Spleen (tissue), 11 donors: ENCODE data around the gene SMARCA1. TPM values are rescaled to one million over a fixed set of nuclear protein-coding genes. Genes with fewer than 3 reads are reported as not detected.
"Not testable (repeated sequence)": the region's sequence is repeated elsewhere in the genome, so short reads cannot be mapped to it uniquely, and the experiment has no call there.

Experiments used
- DNase-seq: peaks from one replicate; pipeline ENCODE4 v3.0.0-alpha.2; 2020
- H3K27ac ChIP-seq, 8 donors: fragments of 200-600 bp; sonication (generic) in 7 of 8; 1 replicate in 4 of 8; 2 replicates in 4 of 8; pipeline versions ENCODE4 v1.5.0 to v1.8.0; 2016 to 2021; ENCODE audit warnings: inconsistent platforms in 4 of 8, mild to moderate bottlenecking in 4 of 8, moderate library complexity in 1 of 8
- H3K27me3 ChIP-seq, 7 donors: fragments of 200-600 bp; sonication (generic) in 6 of 7; replicated peaks in 1 of 7; 1 replicate in 4 of 7; 2 replicates in 3 of 7; pipeline versions ENCODE4 v1.5.0 to v1.8.0; 2016 to 2021; ENCODE audit warnings: inconsistent platforms in 3 of 7, mild to moderate bottlenecking in 1 of 7
- H3K36me3 ChIP-seq, 6 donors: fragments of 200-600 bp; sonication (generic) in 5 of 6; 1 replicate in 4 of 6; 2 replicates in 2 of 6; pipeline versions ENCODE4 v1.5.0 to v1.8.0; 2016 to 2021; ENCODE audit warnings: inconsistent platforms in 2 of 6
- H3K4me1 ChIP-seq, 6 donors: fragments of 200-600 bp; sonication (generic) in 5 of 6; 1 replicate in 3 of 6; 2 replicates in 3 of 6; pipeline versions ENCODE4 v1.5.0 to v1.8.0; 2016 to 2021; ENCODE audit warnings: inconsistent platforms in 3 of 6
- H3K4me3 ChIP-seq, 8 donors: fragments of 200-600 bp; sonication (generic) in 7 of 8; 1 replicate in 4 of 8; 2 replicates in 4 of 8; pipeline versions ENCODE4 v1.5.0 to v1.8.0; 2016 to 2021; ENCODE audit warnings: inconsistent platforms in 4 of 8, mild to moderate bottlenecking in 4 of 8, moderate library complexity in 2 of 8
- H3K9me3 ChIP-seq, 8 donors: fragments of 200-600 bp; sonication (generic) in 7 of 8; 1 replicate in 4 of 8; 2 replicates in 4 of 8; pipeline versions ENCODE4 v1.5.0 to v1.8.0; 2016 to 2021; ENCODE audit warnings: inconsistent platforms in 4 of 8
- CTCF ChIP-seq, 11 experiments: fragments of 200-600 bp in 7 of 11; fragments of 450-650 bp in 4 of 11; sonication (generic) in 4 of 11; IDR thresholded peaks in 8 of 11; conservative IDR thresholded peaks in 3 of 11; 1 replicate in 7 of 11; 2 replicates in 4 of 11; pipeline versions ENCODE4 v1.4.0 to v1.8.0; 2016 to 2021; ENCODE audit warnings: antibody characterized with exemption in 11 of 11, inconsistent platforms in 4 of 11, mild to moderate bottlenecking in 1 of 11
- POLR2A ChIP-seq, 3 donors: fragments of 450-650 bp; IDR thresholded peaks; one replicate each; pipeline ENCODE4 v1.5.1; 2017; ENCODE audit warnings: antibody characterized with exemption in 3 of 3, mild to moderate bottlenecking in 1 of 3
- POLR2AphosphoS5 ChIP-seq, 3 donors: sonication (generic); formaldehyde crosslinking; IDR thresholded peaks; one replicate each; pipeline ENCODE4 v1.5.1; 2017; ENCODE audit warnings: antibody characterized with exemption in 3 of 3
- WGBS, 5 donors: extraction: QIAGEN DNeasy Blood & Tissue Kit in 3 of 5; methylation state at CpG; one replicate each; pipeline versions ENCODE4 v1.1.5 to v1.1.7; 2013 to 2018; 5-methylcytosine and 5-hydroxymethylcytosine counted together
- intact Hi-C: fragments of 100-400 bp; cut with DNase I; formaldehyde crosslinking; loops from one replicate; pipeline ENCODE4 v1.15.0; 2023; ENCODE audit warnings: low total_unique reads
- polyA plus RNA-seq, 3 donors: library from polyadenylated mRNA; stranded (reverse); fragments of 200-250 nt; gene quantifications; one replicate each; pipeline ENCODE4 v1.2.1, GENCODE V29; 2013
- total RNA-seq, 7 donors: library from RNA; depleted of rRNA in 3 of 7; stranded (reverse); fragments of >200 nt in 3 of 7; fragmentation: NEBNext Ultra II Directional in 4 of 7; extraction: Animal tissue kit (Norgen Biotek cat#: 25700) in 4 of 7; gene quantifications; one replicate each; pipeline versions ENCODE4 v1.1.0 to v1.2.1, GENCODE V29; 2016 to 2021
- donor health status: healthy with polysubstance abuse.
- donor health status: DM: no; HTN: no; CAD: no; lungs with moderate emphysema.
- donor health status: DM: no; HTN: no; CAD: no.
- donor health status: Bipolar disorder and iron deficiency.
- donor health status: healthy.
- donor health status: DM: no; HTN: no; CAD: no.
- donor health status: DM: yes; HTN: yes; CAD: no.

SMARCA1 gene
- total and polyA plus RNA-seq, 10 donors = 2.5 to 25.3 (median 15.8) TPM

- no peak for TF ChIP-seq POLR2AphosphoS5 (IDR thresholded peaks at IDR 0.05)
- TF ChIP-seq POLR2A (IDR thresholded peaks at IDR 0.05) = no peak
- TF ChIP-seq CTCF (IDR thresholded peaks at IDR 0.05 in 8 of 11, conservative IDR thresholded peaks at IDR 0.05 in 3 of 11) = no peak
- 95 to 100% (median 98%) methylated on average over 1 of the region's 1 CpG for WGBS, 5 donors
- no peaks in the 10 kb centered on the region for H3K9me3 ChIP-seq
- no peak for DNase-seq
- peaks cover 0 to 63% (median 9%) of the 10 kb centered on the region in 6 donors for H3K36me3 ChIP-seq
- no peak overlapping the region for H3K27ac ChIP-seq
- H3K4me1 ChIP-seq = no peaks in the 10 kb centered on the region
- H3K4me3 ChIP-seq = no peak overlapping the region
- peaks cover 0 to 5% (median 0%) of the 10 kb centered on the region in 7 donors for H3K27me3 ChIP-seq
- intact Hi-C loops = no loop called here
These were observed 36.5 kb upstream of the SMARCA1 start for GRCh38 chrX:129559783-129560182.

- Histone ChIP-seq H3K4me1 (no peaks in the 10 kb centered on the region), H3K4me3 (no peak overlapping the region), H3K27me3 (peaks cover 0 to 5% (median 0%) of the 10 kb centered on the region in 7 donors), H3K36me3 (peaks cover 0 to 56% (median 6%) of the 10 kb centered on the region in 6 donors), H3K27ac (no peak overlapping the region), H3K9me3 (no peaks in the 10 kb centered on the region)
- intact Hi-C loops = no loop called here
- DNase-seq = no peak
- TF ChIP-seq POLR2A (IDR thresholded peaks at IDR 0.05) (no peak), CTCF (IDR thresholded peaks at IDR 0.05 in 8 of 11, conservative IDR thresholded peaks at IDR 0.05 in 3 of 11) (no peak), POLR2AphosphoS5 (IDR thresholded peaks at IDR 0.05) (no peak)
- 38 to 92% (median 67%) methylated on average over 1 of the region's 1 CpG for WGBS, 5 donors
These were observed 34.7 kb upstream of the SMARCA1 start for GRCh38 chrX:129557844-129558480.

GRCh38 chrX:129556806-129557315 is 33.6 kb upstream of the SMARCA1 start:
- H3K27ac ChIP-seq = no peak overlapping the region
- TF ChIP-seq POLR2AphosphoS5 (IDR thresholded peaks at IDR 0.05) (no peak), POLR2A (IDR thresholded peaks at IDR 0.05) (no peak), CTCF (IDR thresholded peaks at IDR 0.05 in 8 of 11, conservative IDR thresholded peaks at IDR 0.05 in 3 of 11) (no peak)
- intact Hi-C loops = no loop called here
- H3K9me3 ChIP-seq = no peaks in the 10 kb centered on the region
- H3K4me3 ChIP-seq = no peak overlapping the region
- WGBS, 5 donors = 68 to 82% (median 74%) methylated on average over 5 of the region's 5 CpGs
- H3K27me3 ChIP-seq = peaks cover 0 to under 1% (median 0%) of the 10 kb centered on the region in 7 donors
- H3K36me3 ChIP-seq = peaks cover 0 to 45% (median 3%) of the 10 kb centered on the region in 6 donors
- no peak for DNase-seq
- H3K4me1 ChIP-seq = no peaks in the 10 kb centered on the region

- DNase-seq, H3K4me1 ChIP-seq, H3K9me3 ChIP-seq, intact Hi-C loops, H3K4me3 ChIP-seq, H3K27ac ChIP-seq, H3K27me3 ChIP-seq: not testable (repeated sequence)
- peaks cover 0 to 26% (median 3%) of the 10 kb centered on the region in 6 donors for H3K36me3 ChIP-seq
- WGBS, 5 donors = 89 to 96% (median 93%) methylated on average over 8 of the region's 8 CpGs
These were observed 31.5 kb upstream of the SMARCA1 start for GRCh38 chrX:129554816-129555215.
